GM18858 (cell line): ENCODE measurements around the gene MORN1.

Source experiments
- ATAC-seq: cut with Tn5 transposase; IDR thresholded peaks from one replicate; pipeline ENCODE4 v1.9.1; 2021; ENCODE audit not compliant: unreplicated experiment

Gene MORN1

GRCh38 chr1:2324553-2325366 lies 66.6 kb downstream of the MORN1 start:
- no peak for ATAC-seq

DNA sequence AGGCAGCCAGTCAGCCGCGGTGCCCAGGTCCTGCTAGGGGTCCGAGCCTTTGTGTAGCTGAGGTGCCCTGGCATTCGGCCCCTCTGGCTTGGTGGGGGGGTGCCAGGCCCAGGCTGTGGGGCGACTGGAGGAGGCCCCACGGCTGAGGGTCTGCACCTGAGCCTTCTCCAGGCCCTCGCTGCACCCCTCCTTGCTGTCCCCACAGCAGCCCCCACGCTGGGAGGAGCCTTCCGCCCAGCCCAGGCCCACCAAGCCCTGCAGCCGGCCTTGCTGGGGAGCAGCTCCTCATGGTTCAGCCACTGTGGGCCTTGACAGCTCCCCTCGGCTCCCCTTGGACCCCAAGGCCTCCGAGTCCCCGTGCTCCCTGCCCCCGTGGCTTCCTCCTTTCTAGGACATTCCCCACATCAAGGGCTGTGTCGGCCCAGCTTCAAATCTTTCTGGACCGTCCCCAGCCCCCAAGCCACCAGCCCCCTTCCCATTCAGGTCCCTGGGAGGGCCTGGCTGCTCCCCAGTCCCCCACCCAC lies 67.8 kb downstream of the MORN1 start:
- no peak for ATAC-seq

GRCh38 chr1:2322581-2323211 lies 68.7 kb downstream of the MORN1 start:
- ATAC-seq = no peak

- no peak for ATAC-seq
Observed at GRCh38 chr1:2322065-2322571, 69.2 kb downstream of the MORN1 start.

DNA sequence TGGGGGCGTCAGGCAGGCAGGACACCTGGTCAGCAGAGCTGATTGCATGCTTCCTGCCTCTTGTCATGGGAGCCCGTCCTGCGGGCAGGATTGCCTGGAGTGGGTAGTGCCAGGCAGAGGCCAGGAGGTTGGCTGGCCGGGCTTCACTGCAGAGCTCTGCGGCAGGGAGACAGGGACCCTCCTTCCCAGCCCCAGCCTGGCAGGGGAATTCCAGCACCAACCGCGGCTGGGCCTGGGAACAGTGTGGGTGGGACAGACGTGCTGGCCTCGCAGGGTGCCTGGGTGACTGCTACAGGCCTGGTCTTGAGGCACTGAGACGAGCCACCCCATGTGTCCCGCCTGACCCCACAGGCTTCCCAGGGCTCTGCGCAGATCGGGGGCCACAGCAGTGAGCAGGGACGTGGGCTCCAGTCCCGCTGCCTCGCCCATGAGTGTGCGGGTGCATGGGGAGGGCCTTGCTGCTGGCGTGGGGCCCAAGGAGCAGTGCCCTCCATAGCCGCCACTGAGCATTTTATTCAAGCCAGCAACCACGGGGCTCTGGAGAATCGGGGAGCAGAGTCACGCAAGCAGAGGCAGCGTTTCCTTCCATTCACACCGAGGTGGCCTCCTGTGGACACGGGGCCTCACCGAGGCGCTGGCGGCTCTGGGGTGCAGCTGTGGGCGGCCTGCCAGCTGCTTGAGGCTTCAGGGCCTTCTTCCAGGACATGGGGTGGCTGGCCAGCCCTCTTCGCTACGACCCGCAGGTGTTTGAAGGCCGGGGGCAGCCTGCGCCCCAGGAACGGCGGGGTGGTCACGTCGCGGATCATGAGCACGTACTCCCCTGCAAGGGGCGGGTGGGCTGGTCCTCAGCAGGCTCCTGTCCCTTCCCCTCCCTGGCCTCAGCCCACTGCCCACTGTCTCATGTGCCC lies 70.3 kb downstream of the MORN1 start:
- no peak for ATAC-seq

DNA sequence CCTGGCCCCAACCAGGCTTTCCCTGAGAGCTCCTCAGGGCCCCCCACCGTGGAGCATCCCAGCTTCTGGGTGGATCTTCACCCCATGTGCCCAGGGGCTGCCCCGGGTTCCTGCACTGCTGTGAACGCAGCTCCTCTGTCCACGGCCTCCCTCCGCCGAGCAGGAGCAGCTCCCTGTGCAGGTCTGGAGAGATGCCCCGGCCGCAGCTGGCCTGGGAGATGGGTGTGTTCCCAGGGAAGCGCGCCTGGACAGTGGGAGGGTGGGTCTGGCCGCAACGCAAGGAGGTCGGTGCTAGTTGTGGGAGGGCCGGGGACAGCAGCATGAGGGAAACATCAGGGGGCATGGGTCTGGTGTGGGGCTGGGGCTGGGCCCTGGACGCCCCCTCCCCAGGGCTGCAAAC lies 71.3 kb downstream of the MORN1 start:
- no peak for ATAC-seq

- no peak for ATAC-seq
Observed at GRCh38 chr1:2319291-2319690, 72.1 kb downstream of the MORN1 start.

GRCh38 chr1:2318314-2319278 lies 72.8 kb downstream of the MORN1 start:
- no peak for ATAC-seq

GRCh38 chr1:2317230-2318065 lies 73.9 kb downstream of the MORN1 start:
- ATAC-seq = no peak

GRCh38 chr1:2316451-2316961 lies 74.8 kb downstream of the MORN1 start:
- ATAC-seq = no peak

DNA sequence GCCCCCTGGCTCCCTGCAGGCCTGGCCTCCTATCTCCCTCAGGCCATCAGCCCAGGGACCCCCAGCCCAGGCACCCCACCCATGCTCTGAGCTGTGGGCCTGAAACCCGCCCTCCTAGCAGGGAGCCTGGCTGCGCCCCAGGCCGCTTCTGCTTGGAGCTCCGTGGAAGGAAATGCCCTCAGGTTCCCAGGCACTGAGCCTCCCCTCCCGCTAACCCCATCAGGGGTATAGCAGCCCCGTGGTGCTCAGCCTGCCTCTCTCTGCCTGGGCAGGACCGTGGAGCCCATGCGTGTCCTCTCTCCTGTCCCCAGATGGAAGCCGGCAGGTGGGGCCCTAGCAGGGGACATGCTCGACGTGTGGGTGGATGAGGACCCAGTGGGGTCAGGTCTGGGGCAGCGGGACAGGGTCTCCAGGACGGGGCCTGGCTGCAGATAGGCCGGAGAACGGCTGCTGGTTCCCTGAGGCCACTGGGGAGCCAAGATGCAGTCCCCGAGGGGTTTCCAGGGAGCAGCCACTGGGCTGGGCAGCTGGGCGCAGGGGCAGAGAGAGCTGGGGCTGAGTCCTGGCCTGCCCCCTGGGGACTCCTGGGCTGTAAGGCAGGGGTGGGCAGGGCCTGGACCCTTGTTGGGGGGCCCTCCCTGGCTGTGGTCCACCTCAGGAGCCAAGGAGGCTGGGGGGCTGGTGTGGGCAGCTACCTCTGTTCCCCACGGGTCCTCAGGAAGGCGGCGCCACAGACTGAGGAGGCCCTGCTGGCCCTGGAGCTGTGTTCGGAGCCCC lies 75.5 kb downstream of the MORN1 start:
- ATAC-seq = no peak

DNA sequence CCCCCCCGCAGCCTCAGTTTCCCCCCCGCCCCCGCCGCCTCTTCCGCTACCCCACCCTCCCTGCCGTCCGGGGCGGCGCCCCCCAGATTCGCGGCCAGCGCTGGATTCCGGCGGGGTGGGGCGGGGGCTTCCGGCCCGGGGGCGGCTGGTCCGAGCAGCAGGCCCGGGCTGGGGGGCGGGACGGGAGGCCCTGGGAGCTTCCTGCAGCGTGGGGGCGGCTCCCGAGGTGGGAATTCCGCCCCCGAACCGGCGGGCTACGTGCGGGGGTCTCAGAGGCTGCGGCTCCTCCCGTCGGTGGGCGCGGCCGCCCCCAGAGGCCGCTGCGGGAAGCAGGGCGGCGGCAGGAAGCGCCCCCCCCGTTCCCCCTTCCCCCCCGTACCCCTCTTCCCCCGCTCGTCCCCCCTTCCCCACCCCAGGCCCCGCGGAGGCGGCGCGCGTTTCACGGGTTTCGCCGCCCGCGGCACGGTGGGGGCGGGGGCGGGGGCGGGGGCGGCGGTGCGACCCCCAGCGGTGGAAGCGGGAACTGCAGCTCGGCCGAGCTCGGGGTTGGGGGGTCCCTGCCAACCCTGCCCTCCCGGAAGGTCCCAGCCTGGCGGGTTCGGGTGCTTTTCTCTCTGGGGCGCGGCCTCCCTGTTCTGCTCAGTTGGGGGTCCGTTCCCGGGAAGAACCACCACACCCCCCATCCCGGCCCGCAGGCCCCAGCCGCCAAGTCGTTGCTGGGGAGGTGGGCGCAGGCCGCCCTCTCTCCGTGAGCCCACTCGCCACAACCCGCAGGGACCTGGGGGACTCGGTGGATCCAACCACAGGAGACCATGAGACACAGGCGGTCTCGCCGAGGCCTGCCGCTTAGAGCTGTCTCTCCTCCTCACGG lies 76.3 kb downstream of the MORN1 start:
- no peak for ATAC-seq

- ATAC-seq = no peak
Observed at GRCh38 chr1:2314273-2314802, 77.0 kb downstream of the MORN1 start.

GRCh38 chr1:2313651-2314261 lies 77.6 kb downstream of the MORN1 start:
- ATAC-seq = no peak

DNA sequence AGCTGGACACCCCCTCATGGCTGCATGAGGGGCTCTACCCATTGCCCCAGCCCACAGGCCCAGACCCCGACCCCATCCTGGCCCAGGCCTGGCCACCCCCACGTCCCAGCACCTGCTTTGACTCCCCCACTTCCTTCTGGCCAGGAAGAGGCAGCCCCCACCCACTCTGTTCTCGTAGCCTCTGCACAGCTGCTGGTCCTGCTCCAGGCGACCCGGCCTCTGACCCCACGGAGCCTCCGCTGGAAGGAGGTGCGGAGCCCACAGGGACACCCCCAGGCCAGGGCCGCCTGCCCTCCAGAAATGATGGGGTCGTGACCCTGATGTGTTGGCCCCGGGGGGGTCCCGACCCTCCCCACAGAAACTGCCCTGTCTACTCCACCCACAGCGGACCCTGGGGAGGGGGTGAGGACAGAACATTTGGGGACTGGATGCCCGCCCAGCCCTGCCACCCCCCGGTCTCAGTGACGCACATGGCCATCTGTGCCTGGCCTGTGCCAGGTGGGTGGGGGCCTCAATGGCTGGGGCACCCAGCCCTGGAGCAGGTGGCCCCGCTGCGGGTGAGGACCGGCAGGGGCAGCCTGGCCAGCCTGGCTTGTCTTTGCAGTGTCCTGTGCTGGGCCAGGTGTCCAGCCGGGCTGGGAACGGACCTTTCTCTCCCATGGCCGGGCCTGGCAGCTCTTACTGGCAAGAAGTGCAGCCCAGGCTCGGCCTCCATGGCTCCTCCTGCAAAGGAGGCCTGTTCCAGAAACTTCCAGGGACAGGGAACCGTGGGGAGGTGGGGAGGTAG lies 78.6 kb downstream of the MORN1 start:
- ATAC-seq = no peak

- no peak for ATAC-seq
Observed at GRCh38 chr1:2312160-2312514, 79.2 kb downstream of the MORN1 start.
